SK-N-SH (cell line): ENCODE results near the gene LENG1.

ENCODE experiments used
- CHD2 ChIP-seq: fragments of 150-350 bp; IDR thresholded peaks from 2 replicates; pipeline ENCODE4 v1.6.1; 2018; ENCODE audit warnings: low read length; ENCODE audit not compliant: partially characterized antibody
- CTCF ChIP-seq: fragments of 200-600 bp; sonication (generic); IDR thresholded peaks from 2 replicates; pipeline ENCODE4 v1.6.1; 2017; ENCODE audit warnings: antibody characterized with exemption, mild to moderate bottlenecking, moderate library complexity
- JUND ChIP-seq: IDR thresholded peaks from 2 replicates; pipeline ENCODE4 v1.4.0; 2012
- NFIC ChIP-seq: IDR thresholded peaks from 2 replicates; pipeline ENCODE4 v1.4.0; 2012; ENCODE audit warnings: borderline replicate concordance

- TF ChIP-seq CHD2, result no peak
- no peak for TF ChIP-seq JUND
- TF ChIP-seq CTCF, result no peak
- no peak for TF ChIP-seq NFIC
Observed at GRCh38 chr19:54186934-54187381, 27.4 kb upstream of the LENG1 start.
